GM21717 (cell line): ENCODE measurements around the gene FURIN.

Experiments
- ATAC-seq: cut with Tn5 transposase; IDR thresholded peaks from one replicate; pipeline ENCODE4 v1.9.1; 2021; ENCODE audit warnings: mild to moderate bottlenecking, moderate library complexity; ENCODE audit not compliant: unreplicated experiment

Gene FURIN

GRCh38 chr15:90881978-90882721 is 13.8 kb downstream of the FURIN start:
- ATAC-seq: no peak

- ATAC-seq: no peak
Measured at GRCh38 chr15:90882781-90883525, 14.6 kb downstream of the FURIN start.

- ATAC-seq: no peak
Measured at GRCh38 chr15:90883526-90883975, 15.2 kb downstream of the FURIN start.

GRCh38 chr15:90883976-90884718 is 15.8 kb downstream of the FURIN start, which contains the start of gene FES:
Gene FES, plus strand, starts transcription at chr15:90884504. Its CDS starts 542 bp downstream, at chr15:90885046.
- ATAC-seq: no peak

- ATAC-seq: no peak
Measured at GRCh38 chr15:90884719-90885431, 16.5 kb downstream of the FURIN start.

- peak; percentile 45 for ATAC-seq
Measured at GRCh38 chr15:90885432-90886290, 17.3 kb downstream of the FURIN start.

DNA sequence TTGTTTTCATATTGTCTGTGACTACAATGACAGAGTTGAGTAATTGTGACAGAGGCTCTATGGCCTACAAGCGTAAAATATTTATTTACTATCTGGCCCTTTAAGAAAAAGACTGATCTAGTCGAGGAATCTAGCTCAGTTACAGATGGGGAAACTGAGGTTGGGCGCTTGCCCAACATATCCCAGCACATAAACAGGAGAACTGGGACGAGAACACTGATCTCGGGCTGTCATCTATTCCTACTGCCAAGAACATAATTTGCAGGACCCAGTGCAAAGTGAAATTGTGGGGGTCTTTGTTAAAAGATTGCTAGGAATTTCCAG is 17.9 kb downstream of the FURIN start:
- ATAC-seq: no peak

- ATAC-seq: no peak
Measured at GRCh38 chr15:90887037-90887481, 18.7 kb downstream of the FURIN start.

- no peak for ATAC-seq
Measured at GRCh38 chr15:90889313-90889730, 20.9 kb downstream of the FURIN start.

- ATAC-seq: no peak
Measured at GRCh38 chr15:90889736-90890456, 21.5 kb downstream of the FURIN start.

DNA sequence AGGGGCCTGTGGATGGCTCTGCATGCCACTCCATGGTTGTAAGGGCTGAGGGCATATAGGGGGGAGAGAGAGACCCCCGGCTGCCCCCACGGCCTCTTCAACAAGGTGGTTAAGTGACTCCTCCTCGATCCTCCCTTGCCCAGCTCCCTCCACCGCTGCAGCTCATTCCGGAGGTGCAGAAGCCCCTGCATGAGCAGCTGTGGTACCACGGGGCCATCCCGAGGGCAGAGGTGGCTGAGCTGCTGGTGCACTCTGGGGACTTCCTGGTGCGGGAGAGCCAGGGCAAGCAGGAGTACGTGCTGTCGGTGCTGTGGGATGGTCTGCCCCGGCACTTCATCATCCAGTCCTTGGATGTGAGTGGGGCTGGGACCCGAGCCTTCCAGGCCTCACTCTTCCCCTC is 22.5 kb downstream of the FURIN start:
- no peak for ATAC-seq

DNA sequence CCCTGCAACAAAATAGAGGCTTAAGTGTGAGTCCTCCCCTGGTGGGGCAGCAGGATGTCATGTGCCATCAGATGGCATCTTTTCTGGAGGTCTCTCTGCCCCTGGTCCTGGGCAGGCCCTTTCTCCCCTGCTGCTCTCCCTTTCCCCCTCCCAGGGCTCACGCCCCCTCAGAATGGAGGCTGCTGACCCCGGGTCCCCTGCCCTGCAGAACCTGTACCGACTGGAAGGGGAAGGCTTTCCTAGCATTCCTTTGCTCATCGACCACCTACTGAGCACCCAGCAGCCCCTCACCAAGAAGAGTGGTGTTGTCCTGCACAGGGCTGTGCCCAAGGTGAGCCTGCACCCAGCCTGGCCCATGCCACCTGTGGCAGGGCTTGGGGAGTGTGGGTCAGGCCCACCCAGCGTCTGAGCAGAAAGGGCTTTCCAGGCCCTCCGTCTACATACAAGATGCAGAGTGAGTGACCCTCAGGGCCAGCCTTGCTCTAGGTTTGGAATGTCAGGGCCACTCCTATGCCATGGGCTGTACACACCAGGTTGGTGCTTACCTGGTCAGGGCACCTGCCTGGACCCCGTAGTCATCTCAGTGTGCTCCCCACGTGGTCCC is 23.1 kb downstream of the FURIN start:
- ATAC-seq: no peak

DNA sequence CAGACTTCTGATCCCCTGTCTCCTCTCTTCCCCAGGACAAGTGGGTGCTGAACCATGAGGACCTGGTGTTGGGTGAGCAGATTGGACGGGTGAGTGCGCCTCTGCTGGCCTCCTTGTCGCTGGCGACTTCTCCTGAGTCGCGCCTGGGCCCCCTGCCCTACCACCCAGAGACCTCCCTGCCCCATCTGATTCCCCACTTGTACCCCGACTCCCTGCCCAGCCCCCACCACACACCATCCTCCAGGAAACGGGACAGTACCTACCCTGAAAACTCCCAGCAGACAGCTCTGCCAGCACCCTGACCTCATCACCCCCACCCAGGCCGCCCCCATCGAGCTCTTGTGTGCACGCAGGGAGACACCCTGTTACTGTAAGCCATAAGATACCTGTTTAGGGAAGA is 23.6 kb downstream of the FURIN start:
- no peak for ATAC-seq

DNA sequence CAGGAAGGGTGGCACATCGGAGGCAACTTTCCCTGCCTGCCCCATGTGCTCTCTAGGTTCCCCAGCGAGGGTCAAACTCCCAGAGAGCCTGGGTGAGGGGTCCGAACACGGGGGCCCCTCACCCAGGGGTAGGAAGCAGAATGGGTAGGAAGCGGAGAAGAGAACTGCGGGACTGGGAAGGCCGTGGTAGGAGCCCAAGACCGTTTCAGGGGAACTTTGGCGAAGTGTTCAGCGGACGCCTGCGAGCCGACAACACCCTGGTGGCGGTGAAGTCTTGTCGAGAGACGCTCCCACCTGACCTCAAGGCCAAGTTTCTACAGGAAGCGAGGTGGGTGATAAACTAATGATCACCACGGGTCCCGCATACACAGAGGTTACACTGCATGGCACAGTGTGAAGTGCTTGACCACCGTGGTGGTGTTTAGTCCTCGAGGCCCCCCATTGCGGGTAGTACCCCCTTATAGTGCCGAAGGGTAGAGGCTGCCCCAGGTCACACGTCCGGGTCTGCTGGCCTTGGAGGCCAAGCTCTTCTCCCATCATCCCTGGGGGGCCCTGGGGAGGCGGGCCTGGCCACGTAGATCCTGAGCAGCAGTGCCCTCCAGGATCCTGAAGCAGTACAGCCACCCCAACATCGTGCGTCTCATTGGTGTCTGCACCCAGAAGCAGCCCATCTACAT is 24.2 kb downstream of the FURIN start:
- no peak for ATAC-seq

DNA sequence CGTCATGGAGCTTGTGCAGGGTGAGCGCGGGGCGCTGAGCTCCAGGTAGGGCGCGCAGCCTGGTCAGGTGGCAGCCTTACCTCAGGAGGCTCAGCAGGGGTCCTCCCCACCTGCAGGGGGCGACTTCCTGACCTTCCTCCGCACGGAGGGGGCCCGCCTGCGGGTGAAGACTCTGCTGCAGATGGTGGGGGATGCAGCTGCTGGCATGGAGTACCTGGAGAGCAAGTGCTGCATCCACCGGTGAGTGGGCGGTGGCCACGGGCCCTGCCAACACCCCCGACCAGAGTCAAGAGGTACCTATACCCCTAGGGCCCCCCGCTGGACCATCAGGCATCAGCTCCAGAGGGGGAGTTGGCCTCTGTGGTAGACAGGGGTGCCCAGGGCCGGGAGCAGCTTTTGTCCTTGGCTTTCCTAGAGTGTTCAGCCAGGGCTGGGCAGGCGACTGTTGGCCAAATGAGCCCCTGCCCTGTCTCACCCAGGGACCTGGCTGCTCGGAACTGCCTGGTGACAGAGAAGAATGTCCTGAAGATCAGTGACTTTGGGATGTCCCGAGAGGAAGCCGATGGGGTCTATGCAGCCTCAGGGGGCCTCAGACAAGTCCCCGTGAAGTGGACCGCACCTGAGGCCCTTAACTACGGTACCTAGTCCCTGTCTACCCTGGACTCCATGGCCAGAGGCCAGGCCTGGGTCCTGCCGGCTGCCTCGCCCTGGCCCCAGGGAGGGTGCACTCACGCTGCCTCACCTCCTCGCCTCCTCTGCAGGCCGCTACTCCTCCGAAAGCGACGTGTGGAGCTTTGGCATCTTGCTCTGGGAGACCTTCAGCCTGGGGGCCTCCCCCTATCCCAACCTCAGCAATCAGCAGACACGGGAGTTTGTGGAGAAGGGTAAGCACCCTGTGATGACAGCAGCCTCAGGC is 25.0 kb downstream of the FURIN start:
- no peak for ATAC-seq

GRCh38 chr15:90895571-90896117 is 27.3 kb downstream of the FURIN start:
- ATAC-seq: no peak

GRCh38 chr15:90897131-90897655 is 28.8 kb downstream of the FURIN start:
- ATAC-seq: peak; percentile 53
